ENCODE measurements around the gene HELZ.

- TF ChIP-seq EZH2 (IDR thresholded peaks at IDR 0.05; ENCODE audit: borderline replicate concordance, insufficient read depth, low read depth, low read length, poor library complexity, severe bottlenecking) (no peak), CTCF (IDR thresholded peaks at IDR 0.05) (no peak)
Observed at GRCh38 chr17:67244431-67245072, 444 bp downstream of the HELZ start.

Data from B cell (primary cell).